PC-9 (cell line): Measurements from ENCODE around the gene RAB3C.

Source experiments
- CTCF ChIP-seq: fragments of 200-600 bp; sonication (generic); conservative IDR thresholded peaks from 2 replicates; pipeline ENCODE4 v1.6.1; 2017; ENCODE audit warnings: mixed run types, antibody characterized with exemption, mild to moderate bottlenecking, moderate library complexity
- EZH2 ChIP-seq: fragments of 200-600 bp; sonication (generic); IDR thresholded peaks from 2 replicates; pipeline ENCODE4 v1.8.0; 2017; ENCODE audit warnings: antibody characterized with exemption, low read depth

- TF ChIP-seq CTCF (no peak), EZH2 (no peak)
Observed at GRCh38 chr5:58599217-58599616, 16.3 kb downstream of the RAB3C start.
